GM19452 (cell line): ENCODE results near the gene SNRPA.
A peak's percentile ranks its signal among the peaks of the same experiment; 100 is the strongest.

Source experiments
- ATAC-seq: cut with Tn5 transposase; IDR thresholded peaks from one replicate; pipeline ENCODE4 v1.9.1; 2021; ENCODE audit not compliant: unreplicated experiment

Gene SNRPA

DNA sequence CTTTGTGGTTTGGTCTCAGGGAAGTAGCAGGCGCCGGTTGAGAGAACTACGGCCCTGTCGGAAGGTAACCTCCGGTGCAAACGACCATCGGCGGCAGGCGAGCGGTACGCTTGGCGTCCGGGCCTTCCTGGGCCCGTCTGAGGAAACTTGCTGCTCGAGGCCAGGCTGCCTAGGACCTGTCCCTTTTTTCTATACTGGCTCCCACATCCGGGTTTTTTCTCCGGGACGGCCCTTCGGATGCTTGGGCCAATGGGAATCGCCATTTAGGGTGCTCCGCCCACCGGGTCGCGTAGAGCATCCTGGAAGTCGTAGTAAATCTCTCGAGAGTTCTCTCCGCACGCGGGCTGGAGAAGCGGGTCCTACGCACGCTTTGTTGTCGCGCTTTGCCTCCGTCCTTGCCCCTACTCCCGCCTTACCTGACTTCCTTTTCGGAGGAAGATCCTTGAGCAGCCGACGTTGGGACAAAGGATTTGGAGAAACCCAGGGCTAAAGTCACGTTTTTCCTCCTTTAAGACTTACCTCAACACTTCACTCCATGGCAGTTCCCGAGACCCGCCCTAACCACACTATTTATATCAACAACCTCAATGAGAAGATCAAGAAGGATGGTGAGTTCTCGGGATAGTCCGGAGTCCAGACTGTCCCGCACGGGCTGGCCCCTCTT lies at the start of gene SNRPA:
Gene SNRPA (plus strand): TSS at position 330 of the 664 bp plus-strand sequence. CDS start 206 bp downstream, at position 536.
- ATAC-seq: peak; percentile 54

DNA sequence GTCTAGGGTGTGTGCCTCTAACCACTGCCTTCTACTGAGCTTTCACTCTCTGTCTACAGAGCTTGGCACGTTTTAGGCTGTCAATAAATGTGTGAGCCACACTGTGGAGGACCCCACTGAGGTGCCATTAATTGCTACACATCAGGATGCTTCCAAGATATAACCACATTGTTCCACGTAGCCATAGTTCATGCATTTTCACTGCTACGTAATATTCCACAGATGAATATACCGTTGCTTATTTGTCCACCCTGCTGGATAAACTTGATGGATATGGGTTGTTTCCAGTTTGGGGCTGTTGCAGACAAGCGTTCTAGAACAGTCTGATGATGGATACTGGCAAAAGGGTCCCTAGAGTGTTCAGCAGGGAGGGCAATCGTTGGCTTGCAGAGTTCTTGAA lies 49.2 kb upstream of the SNRPA start:
- ATAC-seq: no peak

DNA sequence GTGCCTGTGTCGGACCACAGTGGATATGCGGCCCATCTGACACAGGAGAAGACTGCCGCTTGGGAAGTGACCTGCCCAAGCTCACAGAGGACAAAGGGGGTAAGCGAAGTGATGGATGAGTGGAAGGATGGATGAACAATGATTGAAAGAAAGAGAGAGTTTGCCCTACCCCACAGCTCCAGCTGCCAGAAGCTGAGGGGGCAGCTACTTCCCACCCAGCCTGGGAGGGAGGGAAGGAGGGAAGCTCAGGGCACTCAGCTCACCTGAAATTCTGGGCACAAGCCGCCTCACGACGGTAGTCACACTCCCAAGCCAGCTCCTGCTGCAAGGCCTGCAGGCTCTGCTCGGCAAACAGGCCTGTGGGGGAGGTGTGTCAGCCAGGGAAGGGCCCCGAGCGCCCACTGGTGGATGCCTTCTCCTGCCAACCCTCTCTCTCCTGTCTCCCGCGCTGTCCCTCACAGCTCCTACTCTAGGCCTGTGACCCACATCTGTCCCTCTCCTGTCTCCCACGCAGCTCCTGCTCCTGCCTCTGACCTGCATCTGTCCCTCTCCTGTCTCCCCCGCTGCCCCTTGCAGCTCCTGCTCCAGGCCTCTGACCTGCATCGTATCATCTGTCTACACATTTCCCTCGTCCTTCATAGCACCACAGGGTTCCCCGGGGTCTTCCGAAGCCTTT lies 48.5 kb upstream of the SNRPA start:
- no peak for ATAC-seq

DNA sequence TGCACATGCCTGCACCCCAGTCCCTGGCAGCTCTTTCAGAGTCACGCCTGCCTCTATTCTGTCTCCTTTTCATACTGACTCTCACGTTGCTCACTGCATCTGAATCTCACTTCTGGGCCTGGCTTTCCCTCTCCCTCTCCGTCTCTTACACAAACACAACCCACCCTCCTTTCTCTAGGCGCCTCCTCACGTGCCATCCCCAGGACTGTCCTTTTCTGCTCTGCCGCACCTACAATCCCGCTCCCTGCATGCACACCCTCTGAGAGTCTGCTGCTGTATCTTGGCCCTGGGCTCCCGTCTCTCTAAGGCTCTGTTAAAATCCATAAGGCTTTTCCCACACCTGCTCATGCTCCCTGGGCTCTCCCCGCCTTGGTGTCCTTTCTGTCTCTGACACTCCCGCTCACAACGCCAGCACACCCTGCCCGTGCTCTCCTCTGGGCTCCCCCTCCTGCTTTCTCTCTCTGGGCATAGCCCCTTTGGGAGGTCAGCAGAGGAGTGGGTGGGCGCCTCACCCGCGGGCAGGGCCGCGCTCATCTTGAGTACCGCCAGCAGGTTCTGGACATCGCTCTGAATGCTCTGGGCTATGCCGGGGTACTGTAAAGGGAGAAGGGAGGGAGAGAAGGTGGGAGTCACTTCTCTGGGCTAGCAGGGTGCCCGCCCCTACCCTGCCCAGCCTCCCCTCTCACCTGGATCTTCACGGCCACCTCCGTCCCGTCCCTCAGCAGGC lies 47.8 kb upstream of the SNRPA start:
- no peak for ATAC-seq

DNA sequence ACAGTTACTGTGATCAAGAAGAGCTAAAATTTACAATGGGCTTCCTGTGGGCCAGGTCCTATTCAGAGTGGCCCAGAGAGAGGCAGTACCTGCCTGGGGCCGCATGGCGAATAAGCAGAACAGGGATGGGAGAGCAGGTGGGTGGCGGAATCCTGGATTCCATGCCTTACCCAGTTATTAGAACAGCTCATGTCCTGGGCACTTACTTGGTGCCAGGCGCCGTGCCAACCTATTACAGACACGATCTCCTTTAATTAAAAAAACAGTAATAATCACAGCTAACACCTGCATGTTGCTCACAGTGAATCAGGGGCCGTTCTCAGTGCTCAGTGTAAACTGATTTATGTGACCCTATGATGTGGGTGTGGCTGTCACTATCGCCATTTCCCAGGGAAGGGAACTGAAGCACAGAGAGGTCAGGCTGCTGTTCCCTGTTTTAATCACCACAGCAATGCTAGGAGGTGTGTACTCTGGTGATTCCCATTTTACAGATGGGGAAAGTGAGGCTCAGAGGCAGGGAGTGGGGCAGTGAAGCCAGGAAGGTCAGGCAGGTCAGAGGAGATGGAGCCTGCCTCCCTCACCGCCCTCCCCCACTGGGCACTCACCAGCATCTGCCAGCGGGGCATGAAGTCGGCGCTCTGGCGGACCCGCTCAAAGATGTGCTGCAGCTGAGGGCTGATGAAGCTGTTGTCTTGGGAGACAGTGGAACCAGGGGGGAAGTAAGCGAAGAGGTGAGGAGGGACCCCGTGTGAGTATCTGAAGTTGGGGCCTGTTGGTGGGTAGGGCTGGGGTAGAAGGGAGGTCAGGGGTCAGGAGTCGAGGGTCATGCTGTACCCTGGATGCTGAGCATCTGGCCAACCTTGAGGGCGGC lies 46.3 kb upstream of the SNRPA start:
- ATAC-seq: no peak

DNA sequence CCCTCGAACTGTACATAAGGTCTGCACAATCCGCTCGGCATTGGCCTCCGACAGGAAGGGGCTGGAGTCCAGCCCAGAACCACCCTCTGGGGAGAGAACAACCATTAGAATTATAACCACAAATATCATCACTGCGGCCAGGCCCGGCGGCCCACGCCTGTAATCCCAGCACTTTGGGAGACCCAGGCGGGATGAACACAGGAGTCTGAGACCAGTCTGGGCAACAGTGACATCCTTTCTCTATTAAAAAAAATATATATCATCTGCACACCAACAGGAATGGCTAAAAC lies 45.7 kb upstream of the SNRPA start:
- ATAC-seq: no peak

DNA sequence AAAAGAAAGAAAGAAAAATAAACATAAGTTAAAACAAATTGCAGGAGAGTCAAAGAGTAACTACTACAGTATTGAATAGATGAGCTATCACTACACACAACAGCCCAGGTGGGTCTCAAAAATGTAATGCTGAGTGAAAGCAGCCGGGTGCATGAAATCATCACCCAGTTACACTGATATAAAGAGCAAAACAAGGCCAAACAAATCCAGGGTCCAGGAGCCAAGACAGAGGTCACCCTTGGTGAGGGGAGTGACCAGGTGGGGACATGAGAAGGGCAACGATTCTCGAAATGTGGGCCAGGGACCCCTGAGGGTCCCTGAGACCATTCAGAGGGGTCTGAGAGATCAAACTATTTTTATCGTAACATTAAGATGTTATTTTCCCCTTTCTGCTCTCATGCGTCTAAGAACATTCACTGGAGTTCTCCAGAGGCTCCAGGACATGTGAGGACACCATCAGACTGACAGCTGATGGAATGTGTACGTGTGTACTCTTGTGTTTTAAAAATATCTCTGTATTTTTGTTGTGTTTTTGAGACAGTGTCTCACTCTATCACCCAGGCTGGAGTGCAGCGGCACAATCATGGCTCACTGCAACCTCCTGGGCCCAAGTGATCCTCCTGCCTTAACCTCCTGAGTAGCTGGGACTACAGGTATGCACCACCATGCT lies 44.9 kb upstream of the SNRPA start:
- ATAC-seq: no peak

DNA sequence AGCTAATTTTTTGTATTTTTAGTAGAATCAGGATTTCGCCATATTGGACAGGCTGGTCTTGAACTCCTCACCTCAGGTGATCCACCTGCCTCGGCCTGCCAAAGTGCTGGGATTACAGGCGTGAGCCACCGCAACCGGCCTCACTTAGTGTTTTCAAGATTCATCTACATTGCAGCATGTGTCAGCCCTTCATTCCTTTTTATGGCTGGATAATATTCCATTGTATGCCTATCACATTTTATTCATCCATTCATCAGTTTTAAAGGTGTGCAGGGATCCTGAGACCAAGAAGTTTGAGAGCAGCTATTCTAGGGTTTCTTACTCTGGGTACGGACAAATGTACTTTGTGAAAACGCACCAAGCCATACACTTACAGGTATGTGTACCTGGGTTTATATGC lies 43.4 kb upstream of the SNRPA start:
- no peak for ATAC-seq

DNA sequence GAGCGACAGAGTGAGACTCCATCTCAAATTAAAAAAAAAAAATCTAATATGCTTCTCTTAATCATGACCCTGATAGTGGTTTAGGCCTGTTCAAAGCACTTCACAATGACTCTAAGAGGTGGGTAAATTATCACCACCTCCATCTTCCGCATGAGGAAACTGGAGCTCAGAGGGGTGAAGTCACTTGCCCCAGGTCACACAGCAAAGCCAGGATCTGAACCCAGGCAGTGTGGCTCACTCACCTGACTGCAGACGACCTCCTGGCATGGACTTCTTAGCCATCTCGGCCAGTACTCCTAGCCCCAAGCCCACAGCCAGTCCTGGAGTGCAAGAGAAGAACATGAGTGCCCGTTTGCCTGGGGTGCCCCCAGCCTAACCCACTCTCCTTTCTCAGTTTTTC lies 41.2 kb upstream of the SNRPA start:
- no peak for ATAC-seq

DNA sequence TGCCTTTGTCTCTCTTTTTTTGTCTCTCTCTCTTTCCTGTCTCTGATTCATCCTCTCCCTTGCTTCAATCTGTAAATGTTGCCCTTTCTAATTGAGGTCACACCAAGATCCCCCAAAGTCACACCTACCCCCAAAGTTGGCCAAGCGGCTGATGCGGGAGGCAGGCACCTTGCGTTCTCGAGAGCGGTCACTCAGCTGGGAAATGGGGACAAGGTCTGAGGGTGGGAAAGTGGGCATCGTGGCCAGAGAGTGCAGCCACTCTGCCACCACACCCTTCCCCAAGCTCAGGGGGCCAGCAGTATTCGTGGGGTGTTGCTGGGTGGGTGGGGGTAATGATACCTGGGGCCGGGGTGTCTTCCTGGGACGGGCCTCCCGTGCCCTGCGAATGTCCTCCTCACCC lies 37.1 kb upstream of the SNRPA start:
- ATAC-seq: no peak

DNA sequence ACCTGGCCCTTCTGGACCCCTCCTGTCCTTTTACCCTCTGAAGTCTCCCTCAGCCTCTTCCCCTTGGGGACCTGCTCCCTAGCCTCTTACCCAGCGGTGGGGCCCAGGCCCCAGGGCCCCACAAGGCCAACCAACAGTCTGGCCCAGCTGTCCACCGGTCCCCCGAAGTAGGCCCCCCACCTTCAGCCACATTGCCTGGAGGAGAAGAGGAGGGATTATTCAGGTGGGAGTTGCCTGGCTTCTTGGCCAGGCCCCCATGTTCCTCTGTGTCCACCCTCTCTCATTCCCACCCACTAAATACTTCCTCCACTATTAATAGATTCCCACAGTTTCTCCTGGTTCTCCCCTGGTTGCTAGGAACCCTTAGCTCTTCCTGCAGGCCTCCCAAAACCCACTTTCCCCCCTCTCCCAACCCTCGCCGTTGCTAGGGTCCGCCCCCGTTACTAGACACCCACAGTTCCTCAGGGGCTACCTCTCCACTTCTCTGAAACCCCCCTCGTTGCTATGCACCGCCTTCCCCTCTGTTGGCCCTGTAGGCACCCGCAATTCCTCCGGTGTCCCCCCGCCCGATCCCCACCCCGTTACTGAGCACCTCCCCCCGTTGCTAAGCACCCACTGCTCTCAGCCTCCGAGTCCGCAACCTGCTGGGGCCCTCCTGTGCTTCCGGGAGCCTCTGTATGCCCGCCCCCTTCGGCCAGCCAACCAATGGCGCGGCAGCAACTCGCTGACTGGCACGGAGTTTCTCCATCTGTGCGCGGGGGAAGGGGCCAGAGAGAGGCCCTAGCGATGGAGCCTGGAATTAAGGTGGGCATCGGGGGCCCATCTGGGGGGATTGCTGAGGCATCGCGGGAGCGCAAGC lies 36.3 kb upstream of the SNRPA start:
- peak; percentile 61 for ATAC-seq

DNA sequence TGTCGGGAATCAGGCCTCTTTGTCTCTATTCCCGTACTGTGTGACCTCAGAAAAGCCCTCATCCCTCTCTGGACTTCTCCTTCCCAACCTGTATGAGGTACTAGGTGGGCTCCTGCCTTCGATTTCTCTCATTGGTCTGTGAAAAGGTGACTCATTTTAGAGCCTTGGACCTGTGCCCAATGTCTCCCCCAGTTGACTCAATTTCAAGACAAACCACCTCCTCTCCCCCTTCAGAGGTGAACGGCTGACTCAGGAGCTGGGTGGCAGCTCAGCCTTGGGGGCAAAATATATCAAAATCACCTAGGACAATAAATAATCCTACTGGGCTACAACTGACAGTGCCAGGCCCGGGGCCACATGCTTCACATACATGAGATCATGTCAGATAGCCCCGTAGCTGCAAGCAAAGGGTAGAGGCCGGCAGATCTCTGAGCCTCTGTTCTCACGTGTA lies 34.9 kb upstream of the SNRPA start:
- no peak for ATAC-seq

DNA sequence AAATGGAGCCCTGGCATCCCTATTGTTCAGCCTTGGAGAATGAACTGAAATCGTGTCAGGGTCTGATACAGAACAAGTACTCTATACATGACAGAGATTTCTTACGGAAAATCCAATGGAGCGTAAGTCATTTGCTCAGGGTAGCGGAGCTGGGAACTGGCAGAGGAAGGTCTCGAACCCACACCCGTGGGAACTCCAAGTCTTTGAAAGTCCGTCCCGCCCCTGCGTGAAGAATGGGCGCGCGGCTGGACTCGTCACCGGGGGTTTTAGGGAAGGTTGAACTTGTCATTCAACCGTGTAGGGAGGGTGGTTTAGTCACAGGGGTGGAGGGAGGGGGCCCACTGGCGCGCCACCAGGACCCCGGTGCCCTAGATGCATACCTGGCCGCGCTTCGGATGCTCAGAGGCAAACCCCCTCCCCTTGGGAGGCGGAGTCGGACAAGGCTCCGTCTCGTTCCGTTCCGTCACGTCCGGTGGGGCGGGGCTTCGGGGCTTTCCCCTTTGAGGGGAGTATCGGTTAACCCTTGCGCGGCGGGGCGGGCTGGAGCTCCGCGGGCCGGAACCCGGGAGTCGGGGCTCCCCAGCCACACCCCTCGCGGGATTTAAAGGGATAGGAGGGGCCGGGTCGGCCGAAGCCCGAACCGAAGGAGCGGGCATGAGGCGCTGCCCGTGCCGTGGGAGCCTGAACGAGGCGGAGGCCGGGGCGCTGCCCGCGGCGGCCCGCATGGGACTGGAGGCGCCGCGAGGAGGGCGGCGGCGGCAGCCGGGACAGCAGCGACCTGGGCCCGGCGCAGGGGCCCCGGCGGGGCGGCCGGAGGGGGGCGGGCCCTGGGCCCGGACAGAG lies 34.3 kb upstream of the SNRPA start, which contains the start of the genes COQ8B and ITPKC:
Gene COQ8B (minus strand): TSS at position 405 of the 843 bp plus-strand sequence. CDS start 2,254 bp downstream, outside the sequence.
Gene ITPKC (plus strand): TSS at position 631 of the 843 bp plus-strand sequence. CDS start 24 bp downstream, at position 655.
- ATAC-seq: peak; percentile 61

DNA sequence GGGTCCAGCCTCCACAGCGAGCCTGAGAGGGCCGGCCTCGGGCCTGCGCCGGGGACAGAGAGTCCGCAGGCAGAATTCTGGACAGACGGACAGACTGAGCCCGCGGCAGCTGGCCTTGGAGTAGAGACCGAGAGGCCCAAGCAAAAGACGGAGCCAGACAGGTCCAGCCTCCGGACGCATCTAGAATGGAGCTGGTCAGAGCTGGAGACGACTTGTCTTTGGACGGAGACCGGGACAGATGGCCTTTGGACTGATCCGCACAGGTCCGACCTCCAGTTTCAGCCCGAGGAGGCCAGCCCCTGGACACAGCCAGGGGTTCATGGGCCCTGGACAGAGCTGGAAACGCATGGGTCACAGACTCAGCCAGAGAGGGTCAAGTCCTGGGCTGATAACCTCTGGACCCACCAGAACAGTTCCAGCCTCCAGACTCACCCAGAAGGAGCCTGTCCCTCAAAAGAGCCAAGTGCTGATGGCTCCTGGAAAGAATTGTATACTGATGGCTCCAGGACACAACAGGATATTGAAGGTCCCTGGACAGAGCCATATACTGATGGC lies 33.6 kb upstream of the SNRPA start:
- no peak for ATAC-seq

DNA sequence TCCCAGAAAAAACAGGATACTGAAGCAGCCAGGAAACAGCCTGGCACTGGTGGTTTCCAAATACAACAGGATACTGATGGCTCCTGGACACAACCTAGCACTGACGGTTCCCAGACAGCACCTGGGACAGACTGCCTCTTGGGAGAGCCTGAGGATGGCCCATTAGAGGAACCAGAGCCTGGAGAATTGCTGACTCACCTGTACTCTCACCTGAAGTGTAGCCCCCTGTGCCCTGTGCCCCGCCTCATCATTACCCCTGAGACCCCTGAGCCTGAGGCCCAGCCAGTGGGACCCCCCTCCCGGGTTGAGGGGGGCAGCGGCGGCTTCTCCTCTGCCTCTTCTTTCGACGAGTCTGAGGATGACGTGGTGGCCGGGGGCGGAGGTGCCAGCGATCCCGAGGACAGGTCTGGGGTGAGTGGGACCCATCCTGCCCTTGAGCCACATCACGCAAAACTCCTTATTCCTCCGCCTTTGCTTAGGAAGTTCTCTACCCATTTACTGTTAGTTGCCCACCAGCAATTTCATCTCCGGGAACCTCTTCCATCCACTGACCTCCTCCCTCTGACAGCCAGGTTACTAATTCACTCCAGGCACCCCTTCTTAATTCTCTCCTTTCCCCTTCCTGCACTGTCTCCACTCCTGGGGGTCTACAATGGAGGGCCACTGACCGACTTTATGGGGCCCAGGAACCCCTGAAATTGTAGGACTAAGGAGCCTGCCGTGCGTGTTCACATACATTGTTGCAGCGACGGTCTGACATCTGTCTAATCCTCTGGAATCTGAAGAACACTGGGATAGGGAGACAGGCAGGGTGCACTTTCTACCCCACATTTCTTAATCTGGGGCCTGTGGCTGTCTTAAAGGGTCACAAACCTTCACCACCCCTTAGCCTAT lies 32.9 kb upstream of the SNRPA start:
- no peak for ATAC-seq

DNA sequence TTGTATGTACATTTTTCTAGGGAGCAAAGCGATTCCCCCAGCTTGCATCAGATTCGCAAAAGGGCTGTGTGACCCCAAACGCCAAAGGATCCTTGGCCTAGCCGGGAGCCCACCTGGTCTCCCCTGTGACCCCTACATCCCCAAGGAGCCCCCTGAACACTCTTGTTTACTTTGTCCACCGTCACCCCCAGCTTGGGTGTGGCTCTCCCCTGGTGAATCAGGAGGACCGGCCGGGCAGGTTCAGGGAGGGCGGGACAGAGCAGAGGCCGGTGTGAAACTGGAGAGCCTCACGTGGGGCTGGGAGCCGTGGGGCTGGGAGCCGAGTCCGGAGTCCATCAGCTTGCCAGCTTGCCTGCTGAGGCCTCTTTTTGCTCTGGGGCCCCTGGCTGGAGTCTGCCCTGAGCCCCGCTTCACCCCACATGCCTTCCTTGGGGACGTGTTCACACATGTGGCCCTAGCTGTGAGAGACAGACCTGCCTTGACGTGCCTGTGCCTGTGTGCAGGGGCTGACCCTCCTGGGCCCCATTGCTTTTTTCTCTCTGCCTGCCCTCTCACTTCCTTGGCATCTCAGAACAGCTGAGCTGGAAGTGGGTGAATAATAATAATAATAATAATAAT lies 32.1 kb upstream of the SNRPA start:
- ATAC-seq: no peak

DNA sequence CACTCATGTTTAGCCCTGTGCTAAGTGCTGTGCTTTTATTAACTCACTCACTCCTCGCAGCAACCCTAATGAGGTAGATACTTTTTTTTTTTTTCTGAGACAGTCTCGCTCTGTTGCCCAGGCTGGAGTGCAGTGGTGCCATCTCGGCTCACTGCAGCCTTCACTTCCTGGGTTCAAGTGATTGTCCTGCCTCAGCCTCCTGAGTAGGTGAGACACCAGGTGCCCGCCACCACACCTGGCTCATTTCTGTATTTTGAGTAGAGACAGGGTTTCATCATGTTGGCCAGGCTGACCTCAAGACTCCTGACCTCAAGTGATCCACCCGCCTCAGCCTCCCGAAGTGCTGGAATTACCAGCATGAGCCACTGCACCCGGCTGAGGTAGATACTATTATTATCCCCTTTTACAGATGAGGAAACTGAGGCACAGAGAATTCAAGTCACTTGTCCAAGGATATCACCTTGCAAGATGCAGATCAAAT lies 31.5 kb upstream of the SNRPA start:
- no peak for ATAC-seq
